Activated CD8-positive, alpha-beta T cell treated with anti-CD3 and anti-CD28 coated beads for 36 hours (primary cell): ENCODE data around the gene LHX8. TPM values are rescaled to one million over a fixed set of nuclear protein-coding genes. Genes with fewer than 3 reads are reported as not detected.

Source experiments
- ATAC-seq: fragments of 200-7000 bp; cut with Tn5 transposase; one replicate; pipeline ENCODE4 v1.10.0; 2021; ENCODE audit warnings: mild to moderate bottlenecking, moderate library complexity
- CTCF ChIA-PET: fragments of 350-600 bp; sonication (Branson Sonifier 250); formaldehyde crosslinking; loops from one replicate; lab custom pipeline; 2021; ENCODE audit warnings: antibody characterized with exemption; lab: Charles Lee
- POLR2A ChIA-PET: fragments of 350-600 bp; sonication (Branson Sonifier 250); formaldehyde crosslinking; loops from one replicate; lab custom pipeline; 2021; ENCODE audit warnings: antibody characterized with exemption; lab: Charles Lee
- DNase-seq: peaks from one replicate; pipeline ENCODE4 v3.0.0-alpha.2; 2020
- H3K27ac Mint-ChIP-seq: one replicate; pipeline ENCODE4 v1.8.0; 2021; ENCODE audit warnings: mild to moderate bottlenecking, mixed read lengths
- H3K27me3 Mint-ChIP-seq: one replicate; pipeline ENCODE4 v1.8.0; 2021; ENCODE audit warnings: mixed read lengths
- H3K36me3 Mint-ChIP-seq: one replicate; pipeline ENCODE4 v1.8.0; 2021; ENCODE audit warnings: low read depth, mixed read lengths
- H3K4me1 Mint-ChIP-seq: one replicate; pipeline ENCODE4 v1.8.0; 2021; ENCODE audit warnings: low read depth, mixed read lengths
- H3K4me3 Mint-ChIP-seq: one replicate; pipeline ENCODE4 v1.8.0; 2021; ENCODE audit warnings: mild to moderate bottlenecking, moderate library complexity, mixed read lengths
- H3K9me3 Mint-ChIP-seq: one replicate; pipeline ENCODE4 v1.8.0; 2021; ENCODE audit warnings: mixed read lengths
- intact Hi-C: fragments of 100-400 bp; cut with micrococcal nuclease; formaldehyde crosslinking; loops from one replicate; pipeline ENCODE4 v1.10.0; 2022
- total RNA-seq, 2 experiments: library from RNA; stranded (reverse); gene quantifications; one replicate each; pipeline ENCODE4 v1.2.3, GENCODE V29; 2021
- TF ChIP-seq, protein P1 (sequence below): fragments of 200-600 bp; IDR thresholded peaks from one replicate; pipeline ENCODE4 v1.8.0; 2022; ENCODE audit warnings: antibody characterized with exemption, mild to moderate bottlenecking

The LHX8 gene
- total RNA-seq, 2 experiments from 2014 or later, result not detected

GRCh38 chr1:75208862-75209261 is 74.7 kb downstream of the LHX8 start:
- Mint-ChIP-seq H3K4me1 (no peaks in the 10 kb centered on the region), H3K9me3 (no peaks in the 10 kb centered on the region), H3K27me3 (no peaks in the 10 kb centered on the region), H3K27ac (no peak overlapping the region), H3K36me3 (no peaks in the 10 kb centered on the region), H3K4me3 (no peak overlapping the region)
- ATAC-seq (no peak), DNase-seq (no peak)
- intact Hi-C loops, result no loop called here
- TF ChIP-seq, protein P1, sequence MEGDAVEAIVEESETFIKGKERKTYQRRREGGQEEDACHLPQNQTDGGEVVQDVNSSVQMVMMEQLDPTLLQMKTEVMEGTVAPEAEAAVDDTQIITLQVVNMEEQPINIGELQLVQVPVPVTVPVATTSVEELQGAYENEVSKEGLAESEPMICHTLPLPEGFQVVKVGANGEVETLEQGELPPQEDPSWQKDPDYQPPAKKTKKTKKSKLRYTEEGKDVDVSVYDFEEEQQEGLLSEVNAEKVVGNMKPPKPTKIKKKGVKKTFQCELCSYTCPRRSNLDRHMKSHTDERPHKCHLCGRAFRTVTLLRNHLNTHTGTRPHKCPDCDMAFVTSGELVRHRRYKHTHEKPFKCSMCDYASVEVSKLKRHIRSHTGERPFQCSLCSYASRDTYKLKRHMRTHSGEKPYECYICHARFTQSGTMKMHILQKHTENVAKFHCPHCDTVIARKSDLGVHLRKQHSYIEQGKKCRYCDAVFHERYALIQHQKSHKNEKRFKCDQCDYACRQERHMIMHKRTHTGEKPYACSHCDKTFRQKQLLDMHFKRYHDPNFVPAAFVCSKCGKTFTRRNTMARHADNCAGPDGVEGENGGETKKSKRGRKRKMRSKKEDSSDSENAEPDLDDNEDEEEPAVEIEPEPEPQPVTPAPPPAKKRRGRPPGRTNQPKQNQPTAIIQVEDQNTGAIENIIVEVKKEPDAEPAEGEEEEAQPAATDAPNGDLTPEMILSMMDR, result no peak
- ChIA-PET CTCF (no interaction called here), POLR2A (no interaction called here)
